Activated CD8-positive, alpha-beta T cell treated with anti-CD3 and anti-CD28 coated beads for 36 hours (primary cell): ENCODE data around the gene CCL27. TPM values are rescaled to one million over a fixed set of nuclear protein-coding genes. Genes with fewer than 3 reads are reported as not detected.
A peak's percentile ranks its signal among the peaks of the same experiment; 100 is the strongest.

ENCODE experiments used
- ATAC-seq: fragments of 200-7000 bp; cut with Tn5 transposase; one replicate; pipeline ENCODE4 v1.10.0; 2021; ENCODE audit warnings: mild to moderate bottlenecking, moderate library complexity
- CTCF ChIA-PET: fragments of 350-600 bp; sonication (Branson Sonifier 250); formaldehyde crosslinking; loops from one replicate; lab custom pipeline; 2021; ENCODE audit warnings: antibody characterized with exemption; lab: Charles Lee
- POLR2A ChIA-PET: fragments of 350-600 bp; sonication (Branson Sonifier 250); formaldehyde crosslinking; loops from one replicate; lab custom pipeline; 2021; ENCODE audit warnings: antibody characterized with exemption; lab: Charles Lee
- DNase-seq: peaks from one replicate; pipeline ENCODE4 v3.0.0-alpha.2; 2020
- H3K27ac Mint-ChIP-seq: one replicate; pipeline ENCODE4 v1.8.0; 2021; ENCODE audit warnings: mild to moderate bottlenecking, mixed read lengths
- H3K27me3 Mint-ChIP-seq: one replicate; pipeline ENCODE4 v1.8.0; 2021; ENCODE audit warnings: mixed read lengths
- H3K36me3 Mint-ChIP-seq: one replicate; pipeline ENCODE4 v1.8.0; 2021; ENCODE audit warnings: low read depth, mixed read lengths
- H3K4me1 Mint-ChIP-seq: one replicate; pipeline ENCODE4 v1.8.0; 2021; ENCODE audit warnings: low read depth, mixed read lengths
- H3K4me3 Mint-ChIP-seq: one replicate; pipeline ENCODE4 v1.8.0; 2021; ENCODE audit warnings: mild to moderate bottlenecking, moderate library complexity, mixed read lengths
- H3K9me3 Mint-ChIP-seq: one replicate; pipeline ENCODE4 v1.8.0; 2021; ENCODE audit warnings: mixed read lengths
- intact Hi-C: fragments of 100-400 bp; cut with micrococcal nuclease; formaldehyde crosslinking; loops from one replicate; pipeline ENCODE4 v1.10.0; 2022
- total RNA-seq, 2 experiments: library from RNA; stranded (reverse); gene quantifications; one replicate each; pipeline ENCODE4 v1.2.3, GENCODE V29; 2021
- TF ChIP-seq, protein P1 (sequence below): fragments of 200-600 bp; IDR thresholded peaks from one replicate; pipeline ENCODE4 v1.8.0; 2022; ENCODE audit warnings: antibody characterized with exemption, mild to moderate bottlenecking

The CCL27 gene
- total RNA-seq, 2 experiments from 2014 or later: 0.43 TPM; not detected in 1

GRCh38 chr9:34665381-34666250 is 3.2 kb upstream of the CCL27 start:
- Mint-ChIP-seq H3K4me3 (peak overlapping the region; percentile 79), H3K36me3 (peaks cover 5% of the 10 kb centered on the region), H3K9me3 (peaks cover 9% of the 10 kb centered on the region), H3K27me3 (no peaks in the 10 kb centered on the region), H3K4me1 (peaks cover 22% of the 10 kb centered on the region), H3K27ac (peak overlapping the region; percentile 85)
- POLR2A ChIA-PET: interaction anchor here (1.1 to 1.5 kb wide), 2 partner anchors 21 to 29 kb away, joined by 3 to 12 read pairs; partner anchors contain the start of gene SIGMAR1
- DNase-seq (peak; percentile 91), ATAC-seq (peak; percentile 81)
- intact Hi-C loops: no loop called here
- CTCF ChIA-PET: interaction anchor here (0.9 to 6.5 kb wide), 8 partner anchors 10 to 445 kb away, joined by 3 to 54 read pairs (median 6); partner anchors contain the start of genes GALT and SIGMAR1
- TF ChIP-seq, protein P1, sequence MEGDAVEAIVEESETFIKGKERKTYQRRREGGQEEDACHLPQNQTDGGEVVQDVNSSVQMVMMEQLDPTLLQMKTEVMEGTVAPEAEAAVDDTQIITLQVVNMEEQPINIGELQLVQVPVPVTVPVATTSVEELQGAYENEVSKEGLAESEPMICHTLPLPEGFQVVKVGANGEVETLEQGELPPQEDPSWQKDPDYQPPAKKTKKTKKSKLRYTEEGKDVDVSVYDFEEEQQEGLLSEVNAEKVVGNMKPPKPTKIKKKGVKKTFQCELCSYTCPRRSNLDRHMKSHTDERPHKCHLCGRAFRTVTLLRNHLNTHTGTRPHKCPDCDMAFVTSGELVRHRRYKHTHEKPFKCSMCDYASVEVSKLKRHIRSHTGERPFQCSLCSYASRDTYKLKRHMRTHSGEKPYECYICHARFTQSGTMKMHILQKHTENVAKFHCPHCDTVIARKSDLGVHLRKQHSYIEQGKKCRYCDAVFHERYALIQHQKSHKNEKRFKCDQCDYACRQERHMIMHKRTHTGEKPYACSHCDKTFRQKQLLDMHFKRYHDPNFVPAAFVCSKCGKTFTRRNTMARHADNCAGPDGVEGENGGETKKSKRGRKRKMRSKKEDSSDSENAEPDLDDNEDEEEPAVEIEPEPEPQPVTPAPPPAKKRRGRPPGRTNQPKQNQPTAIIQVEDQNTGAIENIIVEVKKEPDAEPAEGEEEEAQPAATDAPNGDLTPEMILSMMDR: no peak

- no peak for ATAC-seq
Measured at GRCh38 chr9:34665067-34665380, 2.6 kb upstream of the CCL27 start.

GRCh38 chr9:34664281-34665066 is 2.0 kb upstream of the CCL27 start:
- Mint-ChIP-seq H3K36me3 (peaks cover 9% of the 10 kb centered on the region), H3K4me1 (peaks cover 22% of the 10 kb centered on the region), H3K27ac (peak overlapping the region; percentile 83), H3K9me3 (peaks cover 5% of the 10 kb centered on the region), H3K4me3 (peak overlapping the region; percentile 79), H3K27me3 (no peaks in the 10 kb centered on the region)
- CTCF ChIA-PET: interaction anchor here (0.9 to 6.5 kb wide), 11 partner anchors 8 to 446 kb away, joined by 3 to 54 read pairs (median 3); partner anchors contain the start of genes GALT and SIGMAR1
- DNase-seq (peak; percentile 91), ATAC-seq (peak; percentile 69)
- intact Hi-C loops: no loop called here
- POLR2A ChIA-PET: interaction anchor here (1.1 to 1.5 kb wide), 3 partner anchors 20 to 28 kb away, joined by 3 to 12 read pairs (median 3); partner anchors contain the start of gene SIGMAR1
- TF ChIP-seq, protein P1: peak; percentile 83

More at GRCh38 chr9:34665067-34665380, 2.6 kb upstream of the CCL27 start:
- no peak for DNase-seq
- Mint-ChIP-seq H3K9me3 (peaks cover 5% of the 10 kb centered on the region), H3K27me3 (no peaks in the 10 kb centered on the region), H3K36me3 (peaks cover 8% of the 10 kb centered on the region), H3K4me3 (peak overlapping the region; percentile 79), H3K4me1 (peaks cover 22% of the 10 kb centered on the region), H3K27ac (peak overlapping the region; percentile 83)
- CTCF ChIA-PET: interaction anchor here (0.9 to 6.5 kb wide), 9 partner anchors 9 to 446 kb away, joined by 3 to 54 read pairs (median 4); partner anchors contain the start of genes GALT and SIGMAR1
- TF ChIP-seq, protein P1: no peak
- POLR2A ChIA-PET: interaction anchor here (1.1 to 1.5 kb wide), 2 partner anchors 20 to 28 kb away, joined by 3 to 12 read pairs; partner anchors contain the start of gene SIGMAR1
- intact Hi-C loops: no loop called here

GRCh38 chr9:34663303-34663605 is 797 bp upstream of the CCL27 start:
- no peaks in the 10 kb centered on the region for H3K27me3 Mint-ChIP-seq
- H3K27ac Mint-ChIP-seq: peak overlapping the region; percentile 23
- no peak overlapping the region for H3K4me3 Mint-ChIP-seq
- DNase-seq (no peak), ATAC-seq (no peak)
- ChIA-PET POLR2A (interaction anchor here (0.9 to 1.5 kb wide), 4 partner anchors 10 to 381 kb away, joined by 3 to 4 read pairs (median 3); partner anchors contain the start of gene GALT), CTCF (interaction anchor here (1.1 to 6.5 kb wide), 7 partner anchors 10 to 236 kb away, joined by 3 to 54 read pairs (median 7); partner anchors contain the start of genes GALT and SIGMAR1)
- intact Hi-C loops: no loop called here
- H3K9me3 Mint-ChIP-seq: no peaks in the 10 kb centered on the region
- peaks cover 5% of the 10 kb centered on the region for H3K36me3 Mint-ChIP-seq
- TF ChIP-seq, protein P1: no peak
- H3K4me1 Mint-ChIP-seq: peaks cover 22% of the 10 kb centered on the region
